NCI-H1694 treated with DMSO at 0.1 percent for 48 hours (cell line): ENCODE measurements around the gene NME8.

Experiments used
- DNase-seq: peaks from one replicate; lab custom pipeline; 2025; lab: John Stamatoyannopoulos, UW

Gene NME8

GRCh38 chr7:37899712-37900247 lies 51.4 kb downstream of the NME8 start:
- no peak for DNase-seq

- DNase-seq, result peak; percentile 33
Observed at GRCh38 chr7:37901236-37901827, 52.9 kb downstream of the NME8 start.

DNA sequence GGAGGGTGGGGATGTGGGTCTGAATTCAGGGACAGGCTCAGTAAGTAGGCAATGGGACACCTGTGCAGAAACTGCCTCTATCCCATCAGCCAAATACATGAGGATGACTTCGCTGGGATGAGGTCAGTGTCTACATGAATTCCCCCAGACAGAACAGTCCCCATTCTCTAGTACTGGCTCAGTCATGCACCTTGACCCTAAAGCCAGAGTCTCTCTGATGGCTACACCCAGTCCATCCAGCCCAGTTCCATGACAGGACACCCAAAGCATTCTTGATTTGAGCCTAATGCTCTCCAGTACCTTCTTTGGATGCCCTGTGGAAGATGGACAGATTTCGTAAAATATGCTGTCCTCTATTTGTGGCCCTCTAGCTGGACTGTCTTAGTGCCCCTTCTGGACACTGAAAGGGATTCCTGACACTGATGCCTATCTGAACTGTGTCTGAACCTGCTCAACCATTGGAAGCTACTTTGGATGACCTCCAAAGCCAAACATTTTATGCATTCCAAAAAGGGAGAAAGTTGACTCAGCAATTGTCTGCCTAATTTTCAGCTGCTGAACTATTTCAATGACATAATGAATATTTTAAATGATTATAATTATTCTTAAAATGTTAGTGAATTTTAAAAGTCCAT lies 53.6 kb downstream of the NME8 start:
- DNase-seq, result no peak

GRCh38 chr7:37908221-37908788 lies 59.9 kb downstream of the NME8 start:
- no peak for DNase-seq

DNA sequence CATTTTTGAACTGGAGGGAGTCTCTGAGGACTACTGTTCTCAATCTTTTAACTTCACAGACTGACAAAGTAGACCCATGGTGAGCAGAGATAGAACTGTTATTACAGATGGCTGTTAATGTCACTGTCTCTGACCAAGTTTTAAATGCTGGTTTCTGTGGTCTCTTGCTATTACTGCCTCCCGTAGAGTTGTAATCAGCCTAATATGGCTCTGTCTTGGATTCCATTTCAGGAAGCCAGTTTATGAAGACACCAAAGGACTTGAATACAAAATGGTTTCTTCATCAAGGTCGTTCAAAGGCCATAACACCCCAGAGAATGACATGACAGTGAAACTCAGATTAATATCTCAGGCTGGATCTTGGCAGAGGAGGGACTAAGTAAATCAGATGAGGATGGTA lies 64.4 kb downstream of the NME8 start:
- DNase-seq, result no peak

- no peak for DNase-seq
Observed at GRCh38 chr7:37915438-37915837, 67.0 kb downstream of the NME8 start.

DNA sequence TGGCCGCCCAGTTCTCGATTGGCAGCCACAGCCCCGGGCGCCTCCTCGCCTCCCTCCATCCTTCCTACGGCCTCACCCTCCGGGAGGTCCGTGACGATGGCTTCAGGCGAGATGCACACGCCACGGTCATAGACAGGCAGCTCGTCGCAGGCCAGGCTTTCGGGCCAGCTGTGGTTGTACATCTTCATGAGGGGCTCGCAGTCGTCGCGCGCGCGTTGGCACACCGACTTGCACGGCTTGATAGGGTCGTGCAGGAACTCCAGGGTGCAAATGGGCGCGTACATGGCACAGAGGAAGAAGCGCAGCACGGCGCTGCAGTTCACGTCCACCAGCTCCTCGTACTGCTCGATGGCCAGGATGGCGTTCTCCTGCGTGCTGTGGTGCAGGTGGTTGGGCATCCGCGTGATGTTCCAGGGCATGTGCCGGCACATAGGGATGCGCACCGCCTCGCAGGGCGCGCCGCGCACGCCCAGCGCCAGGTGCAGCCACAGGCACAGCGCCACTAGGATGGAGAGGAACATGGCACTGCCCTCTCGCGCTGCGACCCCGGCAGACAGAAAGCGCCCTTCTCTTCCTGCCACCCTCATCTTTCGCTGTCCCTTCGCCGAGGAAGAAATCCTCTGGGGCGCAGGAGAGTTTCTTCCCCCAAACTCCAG lies 67.7 kb downstream of the NME8 start:
- no peak for DNase-seq

DNA sequence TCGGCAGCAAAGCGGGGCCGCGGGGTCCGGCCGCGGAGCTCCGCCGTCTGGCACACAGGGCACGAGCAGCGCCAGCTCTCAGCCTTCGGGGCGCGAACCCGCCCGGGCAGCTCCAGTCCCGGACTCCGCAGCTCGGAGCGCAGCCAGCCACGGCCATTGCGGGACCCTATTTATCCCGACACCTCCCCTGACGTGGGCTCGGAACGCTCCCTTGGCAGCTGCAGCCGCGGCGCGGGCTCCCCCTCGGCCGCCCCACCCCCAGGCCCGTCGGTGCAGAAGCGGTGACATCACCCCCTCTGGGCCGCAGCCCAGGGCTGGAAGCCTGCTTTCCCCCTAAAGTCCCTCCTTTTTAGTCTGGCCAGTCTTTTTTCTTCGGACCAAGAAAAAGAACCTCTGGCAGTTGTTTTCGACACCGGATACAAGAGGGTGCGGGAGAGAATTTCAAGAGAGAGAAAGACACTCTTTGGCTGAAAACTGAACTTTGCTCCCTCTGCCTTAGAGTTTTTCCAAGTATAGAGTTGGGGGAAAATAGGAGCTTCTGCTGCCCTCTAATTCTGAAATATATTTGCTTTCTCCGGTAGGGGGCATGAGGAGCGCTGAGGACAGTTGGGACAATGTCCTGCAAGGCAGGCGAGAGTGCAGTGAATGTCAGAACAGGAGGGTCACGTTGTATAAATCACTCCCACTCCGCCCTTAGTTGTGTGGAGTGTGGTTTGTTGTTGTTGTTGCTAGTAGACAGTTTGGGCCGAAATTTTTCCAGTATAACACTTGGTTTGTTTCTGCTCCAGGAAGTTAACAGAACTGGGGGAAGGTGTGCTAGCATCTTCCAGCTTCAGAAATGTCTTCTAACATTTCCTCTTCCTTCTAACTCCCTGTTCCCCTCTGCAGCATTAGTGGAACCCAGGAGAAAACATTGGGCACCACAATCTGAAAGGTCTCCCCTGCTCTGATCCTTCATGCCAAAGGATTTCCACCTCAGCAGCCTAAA lies 68.6 kb downstream of the NME8 start, which contains the start of gene SFRP4:
TSS of gene SFRP4 (minus strand) at position 145 of the 988 bp plus-strand sequence. CDS start 280 bp downstream, outside the sequence.
- DNase-seq, result peak; percentile 33

DNA sequence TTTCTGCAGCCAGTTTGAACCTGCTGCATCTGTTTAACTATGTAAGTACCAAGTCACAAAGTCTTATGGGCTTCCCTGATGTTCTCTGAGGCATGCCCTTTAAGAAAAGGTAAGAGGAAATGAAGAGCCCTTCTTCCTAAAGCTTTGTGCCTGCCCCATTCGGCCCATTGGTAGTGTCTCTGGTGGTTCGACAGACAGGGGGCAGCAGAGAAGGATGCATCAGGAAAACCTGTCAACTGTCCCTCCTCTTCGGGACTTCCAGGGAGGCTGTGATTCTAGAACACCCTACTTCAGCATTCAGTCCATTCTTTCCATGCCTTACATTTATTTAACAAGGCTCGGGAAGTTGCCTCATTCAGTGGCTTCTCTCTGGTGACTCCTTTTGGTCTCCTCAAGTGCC lies 70.1 kb downstream of the NME8 start:
- DNase-seq, result no peak

- peak; percentile 78 for DNase-seq
Observed at GRCh38 chr7:37920305-37920848, 72.0 kb downstream of the NME8 start, which contains the start of gene EPDR1. Gene EPDR1 (plus strand): TSS chr7:37920640. CDS start chr7:37920940, 300 bp downstream.

DNA sequence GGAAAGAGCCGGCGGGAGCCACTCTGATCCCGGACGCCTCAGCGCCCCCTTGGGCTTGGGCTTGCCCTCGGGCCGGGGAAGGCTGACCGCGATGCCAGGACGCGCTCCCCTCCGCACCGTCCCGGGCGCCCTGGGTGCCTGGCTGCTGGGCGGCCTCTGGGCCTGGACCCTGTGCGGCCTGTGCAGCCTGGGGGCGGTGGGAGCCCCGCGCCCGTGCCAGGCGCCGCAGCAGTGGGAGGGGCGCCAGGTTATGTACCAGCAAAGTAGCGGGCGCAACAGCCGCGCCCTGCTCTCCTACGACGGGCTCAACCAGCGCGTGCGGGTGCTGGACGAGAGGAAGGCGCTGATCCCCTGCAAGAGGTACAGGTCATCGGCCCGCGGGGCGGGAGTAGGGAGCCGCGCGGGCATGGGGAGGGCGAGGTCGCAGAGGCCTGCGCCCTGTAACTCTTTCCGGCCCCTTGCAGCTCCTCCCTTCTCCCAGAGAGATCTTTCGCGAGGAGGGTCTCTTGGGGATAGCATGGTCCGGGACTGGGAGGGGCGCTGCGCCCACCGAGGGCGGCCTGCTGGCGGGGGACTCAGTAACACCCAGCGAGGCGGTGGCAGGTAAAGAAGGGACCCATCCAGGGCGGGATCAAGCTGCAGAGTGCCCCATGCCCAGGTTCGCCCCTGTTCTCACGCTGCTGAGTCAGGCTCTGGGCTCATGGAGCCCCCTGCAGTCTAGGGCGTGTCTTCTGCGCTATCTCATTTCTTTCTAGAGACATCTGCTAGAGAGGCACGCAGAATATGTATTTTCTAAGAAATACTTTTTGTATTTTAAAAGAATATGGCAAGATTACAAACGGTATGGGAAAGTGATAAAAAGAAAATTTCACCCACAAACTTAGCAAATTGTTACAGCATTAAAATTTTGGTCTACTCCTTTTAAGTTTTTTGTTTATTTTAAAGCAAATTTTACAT lies 72.7 kb downstream of the NME8 start:
- peak; percentile 47 for DNase-seq

DNA sequence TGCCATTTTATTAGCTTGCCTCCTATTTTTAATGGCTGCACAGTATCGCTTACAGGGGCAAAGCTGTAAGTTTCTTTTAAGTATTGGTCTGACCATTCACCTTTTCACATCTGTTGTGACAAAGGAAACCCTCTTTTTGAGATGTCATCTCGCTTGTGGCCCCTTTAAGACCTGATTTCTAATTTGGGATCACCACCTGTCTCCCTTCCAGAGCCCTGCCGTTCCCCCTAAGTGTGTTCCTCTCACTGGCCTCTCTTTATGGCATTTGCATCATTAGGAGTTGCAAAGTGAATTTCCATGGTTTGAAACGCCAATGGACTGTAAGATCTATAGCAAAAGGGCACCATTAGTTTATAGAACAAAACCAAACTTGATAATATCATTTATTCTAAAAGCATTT lies 73.5 kb downstream of the NME8 start:
- DNase-seq, result no peak

DNA sequence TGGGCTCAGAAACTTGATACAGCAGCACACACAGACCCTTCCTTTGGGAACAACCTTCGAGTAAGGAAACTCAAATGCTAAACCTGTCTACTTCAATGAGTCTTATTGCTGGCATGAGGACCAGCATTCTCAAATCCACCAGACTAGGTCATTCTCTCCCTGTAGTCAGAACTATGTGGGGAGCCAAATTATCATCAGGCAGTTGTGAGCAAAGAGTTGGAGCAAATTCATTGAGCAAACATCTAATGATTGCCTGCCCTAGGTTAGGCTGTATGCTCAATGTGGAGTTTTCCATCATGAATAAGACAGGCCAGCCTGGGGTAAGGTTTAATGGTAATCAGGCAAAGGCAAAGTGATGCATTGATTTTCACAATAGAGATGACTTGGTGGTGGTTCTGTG lies 75.6 kb downstream of the NME8 start:
- no peak for DNase-seq

GRCh38 chr7:37924491-37925041 lies 76.2 kb downstream of the NME8 start:
- no peak for DNase-seq

DNA sequence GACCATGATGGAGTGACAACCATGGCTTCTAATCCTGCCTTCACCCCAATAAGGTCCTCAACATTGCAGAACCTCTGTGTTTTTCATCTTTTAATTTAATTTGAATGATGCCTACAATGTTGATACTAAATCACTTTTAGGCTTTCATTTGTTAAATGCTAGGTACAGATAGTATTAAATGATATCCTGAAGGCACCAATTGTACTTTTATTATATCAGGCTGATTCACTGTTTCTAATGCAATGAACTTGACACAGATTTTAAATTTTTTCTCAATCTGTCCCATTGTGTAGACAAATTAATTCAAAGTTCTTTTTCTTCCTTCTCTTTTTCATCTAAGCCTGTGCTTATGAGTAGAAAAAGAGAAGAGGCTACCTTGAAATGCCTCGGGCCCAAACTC lies 77.2 kb downstream of the NME8 start:
- no peak for DNase-seq

- no peak for DNase-seq
Observed at GRCh38 chr7:37927773-37928444, 79.5 kb downstream of the NME8 start.

GRCh38 chr7:37928878-37929277 lies 80.5 kb downstream of the NME8 start:
- DNase-seq, result no peak

DNA sequence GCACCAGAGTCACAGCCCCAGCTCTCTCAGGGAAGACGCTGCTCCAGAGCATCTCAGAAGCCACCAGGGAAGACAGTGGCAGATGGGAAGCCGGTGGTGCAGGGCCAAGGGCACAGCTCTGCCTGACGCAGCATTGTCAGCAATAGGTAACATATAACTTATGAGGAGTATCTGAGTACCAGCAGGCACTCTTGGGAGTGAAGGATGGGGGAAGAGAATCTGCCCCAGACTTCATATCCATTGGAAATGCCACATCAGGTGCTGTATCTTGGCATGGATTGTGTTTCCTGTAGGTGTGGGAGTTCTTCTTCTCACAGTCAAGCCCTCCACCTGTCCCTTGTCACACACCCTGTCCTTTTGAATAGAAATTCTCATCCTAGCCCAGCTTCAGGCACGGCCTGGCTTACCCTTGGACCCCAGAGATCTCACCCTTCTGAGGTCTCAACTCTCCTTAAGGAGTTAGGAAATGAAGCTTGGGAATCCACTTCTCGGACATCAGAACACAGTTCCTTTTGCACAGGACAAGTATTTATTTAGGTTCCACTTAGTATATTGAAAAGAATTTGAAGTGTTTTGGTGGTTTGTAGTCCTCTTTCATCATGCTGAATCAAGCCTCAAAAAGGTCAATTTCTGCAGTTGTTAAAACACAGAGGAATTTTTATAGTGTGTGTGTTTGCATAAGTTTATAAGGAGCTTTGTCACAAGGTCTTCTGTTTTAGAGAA lies 82.0 kb downstream of the NME8 start:
- DNase-seq, result no peak
